Caco-2 (cell line): ENCODE measurements around the gene HIPK2. TPM values are rescaled to one million over a fixed set of nuclear protein-coding genes. Genes with fewer than 3 reads are reported as not detected.

Source experiments
- BruUV-seq: library from RNA; stranded (reverse); fragments of 400-500 nt; replicated peaks from 2 replicates; lab custom pipeline; 2021; lab: Mats Ljungman, UMichigan
- CTCF ChIA-PET: fragments of 300-600 bp; sonication (Branson Sonifier 250); formaldehyde crosslinking; loops from one replicate; lab custom pipeline; 2022; ENCODE audit warnings: antibody characterized with exemption; lab: Charles Lee
- POLR2A ChIA-PET: fragments of 300-600 bp; sonication (Branson Sonifier 250); formaldehyde crosslinking; loops from one replicate; lab custom pipeline; 2022; ENCODE audit warnings: antibody characterized with exemption; lab: Charles Lee
- DNase-seq, 2 experiments: peaks; one replicate each; pipeline versions ENCODE4 v3.0.0 to v3.0.0-alpha.2; 2020 to 2022
- H3K27me3 ChIP-seq: replicated peaks from 2 replicates; pipeline ENCODE4 v1.6.0; 2011; ENCODE audit warnings: low read length; ENCODE audit not compliant: control insufficient read depth, insufficient read depth
- H3K36me3 ChIP-seq: 2 replicates; pipeline ENCODE4 v1.5.1; 2011; ENCODE audit warnings: low read length; ENCODE audit not compliant: control insufficient read depth, insufficient read depth
- H3K4me1 ChIP-seq: fragments of 250-450 bp; sonication (Bioruptor Pico); 2 replicates; pipeline ENCODE4 v1.5.1; 2020; ENCODE audit warnings: mild to moderate bottlenecking
- H3K4me3 ChIP-seq: 2 replicates; pipeline ENCODE4 v1.5.1; 2011; ENCODE audit warnings: low read depth, mild to moderate bottlenecking, control low read depth, low read length
- H3K9me3 ChIP-seq: fragments of 250-450 bp; sonication (Bioruptor Pico); 2 replicates; pipeline ENCODE4 v1.5.1; 2020; ENCODE audit warnings: mild to moderate bottlenecking, moderate library complexity
- H3K27ac Mint-ChIP-seq: one replicate; pipeline ENCODE4 v1.8.0; 2022; ENCODE audit warnings: mixed read lengths; ENCODE audit not compliant: unreplicated experiment
- H3K27me3 Mint-ChIP-seq: one replicate; pipeline ENCODE4 v1.8.0; 2022; ENCODE audit warnings: mixed read lengths; ENCODE audit not compliant: insufficient read depth, unreplicated experiment
- H3K36me3 Mint-ChIP-seq: one replicate; pipeline ENCODE4 v1.8.0; 2022; ENCODE audit warnings: mild to moderate bottlenecking, mixed read lengths; ENCODE audit not compliant: insufficient read depth, unreplicated experiment
- H3K4me1 Mint-ChIP-seq: one replicate; pipeline ENCODE4 v1.8.0; 2022; ENCODE audit warnings: low read depth, mixed read lengths; ENCODE audit not compliant: unreplicated experiment
- H3K4me3 Mint-ChIP-seq: one replicate; pipeline ENCODE4 v1.8.0; 2022; ENCODE audit warnings: mild to moderate bottlenecking, moderate library complexity, mixed read lengths; ENCODE audit not compliant: unreplicated experiment
- H3K9me3 Mint-ChIP-seq: one replicate; pipeline ENCODE4 v1.8.0; 2022; ENCODE audit warnings: mixed read lengths; ENCODE audit not compliant: unreplicated experiment
- intact Hi-C: fragments of 100-400 bp; cut with micrococcal nuclease; formaldehyde crosslinking; loops from one replicate; pipeline ENCODE4 v1.10.0; 2022; ENCODE audit not compliant: unreplicated experiment
- total RNA-seq: library from RNA; stranded (reverse); gene quantifications from 2 replicates; pipeline ENCODE4 v1.2.3, GENCODE V29; 2022
- TF ChIP-seq, protein P1 (sequence below), 2 experiments: fragments of 200-600 bp in 1 of 2; IDR thresholded peaks; 1 replicate in 1 of 2; 2 replicates in 1 of 2; pipeline versions ENCODE4 v1.5.1 to v1.8.0; 2011 to 2022; ENCODE audit warnings: antibody characterized with exemption in 1 of 2, control low read depth in 1 of 2, inconsistent platforms in 1 of 2, low read depth in 1 of 2, low read length in 1 of 2, mild to moderate bottlenecking in 1 of 2, moderate library complexity in 1 of 2; ENCODE audit not compliant: insufficient read depth in 1 of 2, severe bottlenecking in 1 of 2, unreplicated experiment in 1 of 2

The HIPK2 gene
- total RNA-seq, 1 experiment from 2014 or later = 42.8 TPM

DNA sequence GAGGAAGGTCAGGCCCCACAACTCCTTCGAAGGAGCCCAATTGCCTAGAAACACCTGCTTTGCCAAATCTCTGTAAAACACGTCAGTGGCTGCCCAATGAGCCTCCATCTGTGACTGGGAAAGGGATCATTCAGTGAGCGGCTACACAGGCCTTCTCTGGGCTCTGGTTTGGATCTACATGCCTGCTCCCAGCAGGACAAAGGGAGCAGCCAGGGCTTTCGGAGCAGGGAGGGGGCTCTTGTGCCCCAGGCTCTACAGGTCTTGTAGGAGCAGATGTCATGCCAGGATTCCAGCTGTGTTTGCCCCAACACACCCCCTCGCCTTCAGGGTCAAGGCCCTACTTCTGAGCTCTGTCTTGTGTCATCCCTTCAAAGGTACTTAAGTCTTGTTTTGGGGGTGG is 180.8 kb downstream of the HIPK2 start:
- Mint-ChIP-seq H3K4me3 (no peak overlapping the region), H3K36me3 (peaks cover 16% of the 10 kb centered on the region), H3K27me3 (no peaks in the 10 kb centered on the region), H3K27ac (no peak overlapping the region), H3K9me3 (no peaks in the 10 kb centered on the region), H3K4me1 (no peaks in the 10 kb centered on the region)
- no peaks in the 10 kb centered on the region for H3K4me1 ChIP-seq
- peaks cover 5% of the 10 kb centered on the region for H3K36me3 ChIP-seq
- TF ChIP-seq, protein P1, sequence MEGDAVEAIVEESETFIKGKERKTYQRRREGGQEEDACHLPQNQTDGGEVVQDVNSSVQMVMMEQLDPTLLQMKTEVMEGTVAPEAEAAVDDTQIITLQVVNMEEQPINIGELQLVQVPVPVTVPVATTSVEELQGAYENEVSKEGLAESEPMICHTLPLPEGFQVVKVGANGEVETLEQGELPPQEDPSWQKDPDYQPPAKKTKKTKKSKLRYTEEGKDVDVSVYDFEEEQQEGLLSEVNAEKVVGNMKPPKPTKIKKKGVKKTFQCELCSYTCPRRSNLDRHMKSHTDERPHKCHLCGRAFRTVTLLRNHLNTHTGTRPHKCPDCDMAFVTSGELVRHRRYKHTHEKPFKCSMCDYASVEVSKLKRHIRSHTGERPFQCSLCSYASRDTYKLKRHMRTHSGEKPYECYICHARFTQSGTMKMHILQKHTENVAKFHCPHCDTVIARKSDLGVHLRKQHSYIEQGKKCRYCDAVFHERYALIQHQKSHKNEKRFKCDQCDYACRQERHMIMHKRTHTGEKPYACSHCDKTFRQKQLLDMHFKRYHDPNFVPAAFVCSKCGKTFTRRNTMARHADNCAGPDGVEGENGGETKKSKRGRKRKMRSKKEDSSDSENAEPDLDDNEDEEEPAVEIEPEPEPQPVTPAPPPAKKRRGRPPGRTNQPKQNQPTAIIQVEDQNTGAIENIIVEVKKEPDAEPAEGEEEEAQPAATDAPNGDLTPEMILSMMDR (IDR thresholded peaks at IDR 0.05; ENCODE audit: insufficient read depth in 1 of 2, low read depth in 1 of 2, low read length in 1 of 2, severe bottlenecking in 1 of 2, unreplicated experiment in 1 of 2) = no peak
- no peak for DNase-seq
- CTCF ChIA-PET = interaction anchor here (0.6 kb wide), 2 partner anchors 11 to 99 kb away, joined by 3 to 4 read pairs; no protein-coding TSS in a partner anchor
- no peak overlapping the region for H3K4me3 ChIP-seq
- no TSS peak for BruUV-seq
- no peaks in the 10 kb centered on the region for H3K9me3 ChIP-seq
- intact Hi-C loops = no loop called here
- H3K27me3 ChIP-seq = no peaks in the 10 kb centered on the region
- POLR2A ChIA-PET = no interaction called here

DNA sequence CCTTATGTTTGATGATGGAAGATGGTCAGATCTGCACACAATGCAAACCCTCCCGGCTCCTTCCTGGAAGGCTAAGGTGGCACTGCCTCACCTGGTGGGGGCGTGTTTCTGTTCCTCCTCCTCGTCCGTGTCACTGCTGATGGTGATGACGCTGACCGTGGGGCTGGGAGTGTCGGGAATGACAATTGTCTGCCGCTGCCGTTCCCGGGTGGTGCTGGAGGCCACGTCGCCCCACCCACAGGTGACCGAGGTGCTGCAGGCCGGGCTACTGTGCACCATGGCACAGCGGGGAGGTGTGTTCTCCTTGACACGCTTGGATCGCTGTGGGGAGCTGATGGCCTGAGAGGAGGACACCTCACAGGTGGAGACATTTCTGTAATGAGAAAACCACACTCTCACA is 181.2 kb downstream of the HIPK2 start:
- Mint-ChIP-seq H3K27me3 (no peaks in the 10 kb centered on the region), H3K9me3 (no peaks in the 10 kb centered on the region), H3K27ac (no peak overlapping the region), H3K4me1 (no peaks in the 10 kb centered on the region), H3K36me3 (peaks cover 16% of the 10 kb centered on the region), H3K4me3 (no peak overlapping the region)
- Histone ChIP-seq H3K36me3 (peaks cover 5% of the 10 kb centered on the region), H3K4me3 (no peak overlapping the region), H3K4me1 (no peaks in the 10 kb centered on the region), H3K27me3 (no peaks in the 10 kb centered on the region), H3K9me3 (no peaks in the 10 kb centered on the region)
- intact Hi-C loops = no loop called here
- no peak for DNase-seq
- CTCF ChIA-PET = interaction anchor here (0.6 kb wide), 1 partner anchor 11 kb away, joined by 3 read pairs; no protein-coding TSS in a partner anchor
- POLR2A ChIA-PET = no interaction called here
- BruUV-seq = no TSS peak
- TF ChIP-seq, protein P1 (IDR thresholded peaks at IDR 0.05; ENCODE audit: insufficient read depth in 1 of 2, low read depth in 1 of 2, low read length in 1 of 2, severe bottlenecking in 1 of 2, unreplicated experiment in 1 of 2) = no peak

DNA sequence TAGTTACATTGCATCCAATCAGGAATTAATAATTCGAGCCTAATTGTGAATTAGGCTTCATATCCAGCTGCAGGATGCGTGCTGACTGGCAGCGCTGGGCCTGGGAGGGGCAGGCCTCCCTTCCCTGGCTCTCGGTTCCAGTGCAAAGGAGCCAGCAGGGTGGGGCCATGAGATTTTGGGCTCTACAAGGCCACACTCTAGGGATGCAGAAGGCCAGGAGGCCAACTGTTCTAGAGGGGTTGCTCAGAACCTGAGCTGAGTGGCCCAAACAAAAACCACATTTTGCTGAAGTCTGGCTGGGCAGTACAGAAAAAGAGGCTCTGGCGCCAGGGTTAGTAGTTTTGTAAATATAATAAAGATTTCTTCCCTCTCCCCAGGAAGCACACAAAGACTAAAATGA is 182.0 kb downstream of the HIPK2 start:
- peaks cover 16% of the 10 kb centered on the region for H3K36me3 Mint-ChIP-seq
- DNase-seq = no peak
- H3K27me3 ChIP-seq = no peaks in the 10 kb centered on the region
- H3K4me3 Mint-ChIP-seq = no peak overlapping the region
- H3K4me1 ChIP-seq = no peaks in the 10 kb centered on the region
- intact Hi-C loops = no loop called here
- no peak overlapping the region for H3K27ac Mint-ChIP-seq
- no peaks in the 10 kb centered on the region for H3K9me3 ChIP-seq
- no peaks in the 10 kb centered on the region for H3K4me1 Mint-ChIP-seq
- BruUV-seq = no TSS peak
- TF ChIP-seq, protein P1 (IDR thresholded peaks at IDR 0.05; ENCODE audit: insufficient read depth in 1 of 2, low read depth in 1 of 2, low read length in 1 of 2, severe bottlenecking in 1 of 2, unreplicated experiment in 1 of 2) = no peak
- no peak overlapping the region for H3K4me3 ChIP-seq
- CTCF ChIA-PET = no interaction called here
- H3K27me3 Mint-ChIP-seq = no peaks in the 10 kb centered on the region
- peaks cover 5% of the 10 kb centered on the region for H3K36me3 ChIP-seq
- POLR2A ChIA-PET = no interaction called here
- H3K9me3 Mint-ChIP-seq = no peaks in the 10 kb centered on the region
